Panc1 (cell line): ENCODE results near the gene CETN3. TPM values are rescaled to one million over a fixed set of nuclear protein-coding genes. Genes with fewer than 3 reads are reported as not detected.

Source experiments
- ATAC-seq: fragments of 200-7000 bp; cut with Tn5 transposase; 2 replicates; pipeline ENCODE4 v1.9.1; 2020; ENCODE audit warnings: mild to moderate bottlenecking, moderate library complexity
- BruUV-seq: library from RNA; stranded (reverse); fragments of 400-500 nt; replicated peaks from 2 replicates; lab custom pipeline; 2021; lab: Mats Ljungman, UMichigan
- CTCF ChIA-PET: fragments of 300-600 bp; sonication (Branson Sonifier 250); formaldehyde crosslinking; loops from one replicate; lab custom pipeline; 2022; ENCODE audit warnings: antibody characterized with exemption; lab: Charles Lee
- POLR2A ChIA-PET: fragments of 300-600 bp; sonication (Branson Sonifier 250); formaldehyde crosslinking; loops from one replicate; lab custom pipeline; 2022; ENCODE audit warnings: antibody characterized with exemption; lab: Charles Lee
- DNase-seq: peaks from one replicate; pipeline ENCODE4 v3.0.0-alpha.2; 2010; ENCODE audit warnings: low read depth, low spot score
- H3K27ac ChIP-seq: 2 replicates; pipeline ENCODE4 v1.5.1; 2011; ENCODE audit warnings: mild to moderate bottlenecking, low read length, inconsistent platforms
- H3K27me3 ChIP-seq: fragments of 200-500 bp; sonication (Bioruptor generic); 2 replicates; pipeline ENCODE4 v1.6.0; 2014; ENCODE audit warnings: low read length, inconsistent platforms; ENCODE audit not compliant: control insufficient read depth, insufficient read depth
- H3K36me3 ChIP-seq: fragments of 200-500 bp; sonication (Bioruptor generic); 2 replicates; pipeline ENCODE4 v1.5.1; 2014; ENCODE audit warnings: inconsistent platforms, mild to moderate bottlenecking, low read length, moderate library complexity; ENCODE audit not compliant: control insufficient read depth, insufficient read depth
- H3K4me1 ChIP-seq: 2 replicates; pipeline ENCODE4 v1.5.1; 2011; ENCODE audit warnings: inconsistent platforms, mild to moderate bottlenecking, low read length, moderate library complexity; ENCODE audit not compliant: control insufficient read depth, insufficient read depth
- H3K4me3 ChIP-seq, 2 experiments: 2 replicates each; pipeline ENCODE4 v1.5.1; 2011 to 2012; ENCODE audit warnings: low read depth in 2 of 2, low read length in 2 of 2, mild to moderate bottlenecking in 2 of 2, inconsistent platforms in 1 of 2, moderate library complexity in 1 of 2
- H3K9me3 ChIP-seq: fragments of 200-500 bp; sonication (Bioruptor generic); 2 replicates; pipeline ENCODE4 v1.5.1; 2014; ENCODE audit warnings: low read depth, mild to moderate bottlenecking, inconsistent platforms, low read length, moderate library complexity; ENCODE audit not compliant: control insufficient read depth, insufficient read depth
- CTCF ChIP-seq: fragments of 450-650 bp; IDR thresholded peaks from 2 replicates; pipeline ENCODE4 v1.5.1; 2017; ENCODE audit warnings: mild to moderate bottlenecking
- POLR2AphosphoS5 ChIP-seq: IDR thresholded peaks from 2 replicates; pipeline ENCODE4 v1.6.1; 2012; ENCODE audit warnings: mild to moderate bottlenecking, low read depth, low read length, moderate library complexity
- REST ChIP-seq, 2 experiments: IDR thresholded peaks; 2 replicates each; pipeline ENCODE4 v1.6.1; 2011 to 2012; ENCODE audit warnings: low read depth in 2 of 2, control low read depth in 1 of 2, low read length in 1 of 2, mild to moderate bottlenecking in 1 of 2, moderate library complexity in 1 of 2; ENCODE audit not compliant: insufficient read depth in 1 of 2
- SIN3A ChIP-seq: IDR thresholded peaks from 2 replicates; pipeline ENCODE4 v1.6.1; 2012; ENCODE audit warnings: low read depth, mild to moderate bottlenecking, low read length, moderate library complexity, borderline replicate concordance; ENCODE audit not compliant: insufficient read depth
- TCF7L2 ChIP-seq: IDR thresholded peaks from 2 replicates; pipeline ENCODE4 v1.6.1; 2011; ENCODE audit warnings: mild to moderate bottlenecking, low read depth, low read length, inconsistent platforms
- in situ Hi-C: cut with HindIII; loops from 2 replicates; pipeline ENCODE4 v1.10.0; 2016; ENCODE audit warnings: low sequenced_read_pairs, low pct_unique_long_range_greater_than_20kb
- intact Hi-C: fragments of 100-400 bp; cut with micrococcal nuclease; formaldehyde crosslinking; loops from one replicate; pipeline ENCODE4 v1.10.0; 2022; ENCODE audit not compliant: unreplicated experiment
- total RNA-seq: library from RNA; stranded (reverse); gene quantifications from one replicate; pipeline ENCODE4 v1.2.1, GENCODE V29; 2021; ENCODE audit not compliant: unreplicated experiment

The CETN3 gene
- total RNA-seq, 1 experiment from 2014 or later, result 30.6 TPM

GRCh38 chr5:90402521-90403255 is 6.9 kb downstream of the CETN3 start:
- TF ChIP-seq TCF7L2 (no peak), CTCF (no peak), SIN3A (no peak), POLR2AphosphoS5 (no peak), REST (IDR thresholded peaks at IDR 0.05; ENCODE audit: insufficient read depth in 1 of 2, low read depth in 2 of 2, low read length in 1 of 2) (no peak)
- Histone ChIP-seq H3K9me3 (no peaks in the 10 kb centered on the region), H3K4me3 (no peak overlapping the region), H3K27ac (no peak overlapping the region), H3K36me3 (peaks cover 23% of the 10 kb centered on the region; the same call in 1 of the 2 replicates), H3K4me1 (peaks cover 13% of the 10 kb centered on the region), H3K27me3 (no peaks in the 10 kb centered on the region)
- intact Hi-C loops (no loop called here), in situ Hi-C loops (no loop called here)
- no TSS peak for BruUV-seq
- ATAC-seq, result no peak
- DNase-seq, result no peak
- POLR2A ChIA-PET, result no interaction called here
- CTCF ChIA-PET, result no interaction called here

GRCh38 chr5:90399251-90399650 is 10.3 kb downstream of the CETN3 start:
- CTCF ChIA-PET, result no interaction called here
- BruUV-seq, result no TSS peak
- H3K4me1 ChIP-seq, result no peaks in the 10 kb centered on the region

More at GRCh38 chr5:90399251-90399650, 10.3 kb downstream of the CETN3 start:
- Histone ChIP-seq H3K9me3 (no peaks in the 10 kb centered on the region), H3K4me3 (no peak overlapping the region), H3K36me3 (peaks cover 12% of the 10 kb centered on the region; the same call in 1 of the 2 replicates), H3K27me3 (no peaks in the 10 kb centered on the region), H3K27ac (no peak overlapping the region)
- TF ChIP-seq REST (IDR thresholded peaks at IDR 0.05; ENCODE audit: insufficient read depth in 1 of 2, low read depth in 2 of 2, low read length in 1 of 2) (no peak), SIN3A (no peak), CTCF (no peak), POLR2AphosphoS5 (no peak), TCF7L2 (no peak)
- in situ Hi-C loops (no loop called here), intact Hi-C loops (no loop called here)
- DNase-seq, result no peak
- no peak for ATAC-seq
- POLR2A ChIA-PET, result no interaction called here
